ENCODE results near the gene E4F1.
"Not testable (repeated sequence)": the region's sequence is repeated elsewhere in the genome, so short reads cannot be mapped to it uniquely, and the experiment has no call there.

The E4F1 gene

DNA sequence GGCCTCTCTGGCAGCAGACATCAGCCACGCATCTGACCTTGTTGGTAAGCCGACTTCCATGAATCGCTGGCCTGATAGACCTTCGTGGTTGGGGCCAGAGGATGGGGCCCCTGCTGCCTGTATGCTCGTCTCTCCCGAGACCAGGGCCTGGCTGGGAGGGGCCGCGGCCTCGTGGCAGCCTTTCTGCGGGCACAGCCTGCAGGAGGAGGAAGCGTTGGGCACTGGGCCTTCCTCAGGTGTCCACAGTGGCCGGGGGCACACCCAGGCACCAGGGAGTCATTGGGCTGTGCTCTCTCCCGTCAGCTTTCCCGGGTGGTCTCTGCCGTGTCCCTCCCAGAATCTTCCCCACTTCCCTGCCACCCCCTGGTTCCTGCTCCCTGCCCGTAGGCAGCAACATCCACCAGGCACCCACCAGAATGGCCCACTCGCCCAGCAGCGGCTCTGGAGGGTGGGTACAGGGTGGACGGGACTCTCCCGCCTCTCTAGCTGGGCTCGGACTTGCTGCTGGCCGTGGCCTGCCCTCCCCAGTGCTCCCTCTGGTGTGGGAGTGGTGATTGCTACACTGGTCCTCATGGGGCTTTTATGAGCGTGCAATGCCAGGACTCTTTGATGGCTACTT, 6.3 kb downstream of the E4F1 start:
- DNase-seq (ENCODE audit: low read depth in 4 of 4, low spot score in 1 of 4), result no peak

DNA sequence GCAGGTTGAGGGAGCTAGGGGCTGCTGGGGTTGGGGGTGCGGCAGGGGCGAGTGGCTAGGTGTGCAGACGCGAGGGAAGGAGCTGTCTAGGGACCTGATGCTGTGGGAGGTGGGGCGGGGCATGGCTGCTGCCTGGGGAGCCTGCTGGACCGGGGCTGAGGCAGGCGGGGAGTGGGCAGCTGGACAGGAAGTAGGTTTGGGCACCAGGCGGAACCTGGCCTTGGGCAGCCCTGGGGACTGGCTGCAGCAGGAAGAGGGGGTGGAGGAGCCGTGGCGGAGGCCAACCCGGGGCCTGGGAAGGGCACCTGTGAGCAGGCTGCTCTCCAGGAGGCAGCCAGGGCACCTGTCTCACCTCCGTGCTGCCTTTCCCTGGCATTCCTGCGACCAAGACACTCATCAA, 7.0 kb downstream of the E4F1 start:
- DNase-seq (ENCODE audit: low read depth in 4 of 4, low spot score in 1 of 4), result no peak

DNA sequence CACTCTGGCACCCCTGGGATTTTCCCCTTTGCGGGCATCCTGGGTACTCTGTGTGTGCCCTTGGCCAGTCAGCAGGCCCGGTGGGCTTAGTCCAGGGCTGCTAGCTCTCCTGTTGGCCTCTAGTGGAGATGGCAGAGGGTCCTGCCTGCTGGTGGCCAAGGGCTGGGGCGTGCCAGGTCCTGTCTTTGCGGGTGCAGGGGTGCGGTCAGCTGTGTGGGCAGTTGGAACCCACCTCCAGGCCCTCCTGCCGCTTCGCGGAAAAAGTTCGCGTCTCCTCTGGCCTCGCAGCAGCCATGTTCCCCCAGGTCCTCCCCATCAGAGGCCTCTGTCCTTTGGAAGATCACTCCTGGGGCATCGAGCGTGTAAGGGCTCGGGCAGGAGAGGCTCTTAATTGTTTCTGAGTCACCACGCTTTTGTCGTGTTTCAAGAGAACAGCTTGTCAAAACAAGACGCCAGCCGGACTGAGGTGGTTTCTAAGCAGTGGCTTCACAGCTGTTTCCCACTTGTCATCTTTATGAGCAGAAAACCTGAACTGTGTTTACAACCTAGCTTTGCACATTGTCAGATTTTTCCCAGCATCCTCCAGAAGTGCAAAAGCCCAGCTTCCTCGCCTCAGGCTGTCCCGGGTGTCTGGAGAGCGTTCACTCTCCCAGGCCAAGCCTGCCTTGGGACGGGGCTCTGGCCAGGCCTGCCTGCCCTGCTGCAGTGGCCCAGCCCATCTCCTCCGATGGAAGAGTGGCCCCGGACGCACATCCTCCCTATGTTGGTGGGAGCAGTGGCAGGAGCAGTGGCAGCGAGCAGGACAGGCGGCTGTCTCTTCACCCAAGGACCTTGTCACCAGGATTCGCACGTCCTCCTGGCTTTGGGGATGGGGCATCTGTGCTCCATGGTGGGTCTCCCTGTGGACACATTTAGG, 7.9 kb downstream of the E4F1 start:
- DNase-seq (ENCODE audit: low read depth in 4 of 4, low spot score in 1 of 4), result no peak

DNA sequence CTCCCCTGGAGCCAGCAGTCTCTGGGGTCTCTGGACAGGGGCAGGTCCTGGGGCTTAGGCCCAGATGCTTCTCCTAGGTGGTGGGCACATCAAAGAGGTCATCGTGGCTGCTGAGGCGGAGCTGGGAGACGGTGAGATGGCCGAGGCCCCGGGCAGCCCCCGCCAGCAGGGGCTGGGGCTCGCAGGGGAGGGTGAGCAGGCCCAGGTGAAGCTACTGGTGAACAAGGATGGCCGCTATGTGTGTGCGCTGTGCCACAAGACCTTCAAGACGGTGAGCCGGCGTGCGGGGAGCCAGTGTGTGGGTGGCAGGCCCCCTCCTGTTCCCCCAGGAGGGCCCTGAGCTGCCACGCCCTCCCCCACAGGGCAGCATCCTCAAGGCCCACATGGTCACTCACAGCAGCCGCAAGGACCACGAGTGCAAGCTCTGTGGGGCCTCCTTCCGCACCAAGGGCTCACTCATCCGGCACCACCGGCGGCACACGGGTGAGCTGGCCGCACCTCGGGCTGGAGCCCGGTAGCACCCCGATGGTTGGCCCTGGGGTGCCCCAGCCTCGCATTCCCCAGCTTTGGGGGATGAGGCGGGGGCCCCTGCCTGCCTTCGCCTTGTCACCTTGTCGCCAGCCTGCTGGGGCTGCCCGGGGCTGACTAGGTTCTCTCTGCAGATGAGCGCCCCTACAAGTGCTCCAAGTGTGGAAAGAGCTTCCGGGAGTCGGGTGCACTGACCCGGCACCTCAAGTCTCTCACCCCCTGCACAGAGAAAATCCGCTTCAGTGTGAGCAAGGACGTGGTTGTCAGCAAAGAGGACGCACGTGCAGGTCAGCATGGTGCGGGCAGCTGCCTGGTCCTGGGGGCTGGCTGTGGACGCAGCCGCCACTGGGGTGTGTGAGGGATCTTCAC, 9.0 kb downstream of the E4F1 start:
- no peak for DNase-seq (ENCODE audit: low read depth in 4 of 4, low spot score in 1 of 4)

DNA sequence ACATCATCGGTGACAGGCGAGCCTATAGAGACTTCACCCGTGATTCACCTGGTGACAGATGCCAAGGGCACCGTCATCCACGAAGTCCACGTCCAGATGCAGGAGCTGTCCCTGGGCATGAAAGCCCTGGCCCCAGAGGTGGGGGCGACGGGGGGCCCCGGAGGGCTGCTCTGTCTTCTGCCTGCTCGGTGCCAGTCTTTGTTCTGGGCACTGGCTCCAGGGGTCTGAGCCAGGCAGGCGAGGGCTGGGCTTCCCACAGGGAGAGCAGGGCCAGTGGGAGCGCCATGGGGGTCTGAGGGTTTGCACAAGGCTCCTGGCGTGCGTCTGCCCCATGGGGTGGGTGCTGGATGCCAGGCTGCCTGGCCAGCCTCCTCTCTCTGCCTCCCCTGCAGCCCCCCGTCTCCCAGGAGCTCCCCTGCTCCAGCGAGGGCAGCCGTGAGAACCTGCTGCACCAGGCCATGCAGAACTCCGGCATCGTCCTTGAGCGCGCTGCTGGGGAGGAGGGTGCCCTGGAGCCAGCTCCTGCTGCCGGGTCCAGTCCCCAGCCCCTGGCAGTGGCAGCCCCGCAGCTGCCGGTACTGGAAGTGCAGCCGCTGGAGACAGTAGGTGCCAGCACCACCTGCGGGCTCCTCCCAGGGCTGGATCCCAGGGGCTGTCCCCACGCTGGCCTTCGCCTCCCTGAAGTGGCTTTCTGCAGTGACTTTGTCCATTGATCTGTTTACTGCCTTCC, 9.8 kb downstream of the E4F1 start:
- DNase-seq (ENCODE audit: low read depth in 4 of 4, low spot score in 1 of 4), result no peak

DNA sequence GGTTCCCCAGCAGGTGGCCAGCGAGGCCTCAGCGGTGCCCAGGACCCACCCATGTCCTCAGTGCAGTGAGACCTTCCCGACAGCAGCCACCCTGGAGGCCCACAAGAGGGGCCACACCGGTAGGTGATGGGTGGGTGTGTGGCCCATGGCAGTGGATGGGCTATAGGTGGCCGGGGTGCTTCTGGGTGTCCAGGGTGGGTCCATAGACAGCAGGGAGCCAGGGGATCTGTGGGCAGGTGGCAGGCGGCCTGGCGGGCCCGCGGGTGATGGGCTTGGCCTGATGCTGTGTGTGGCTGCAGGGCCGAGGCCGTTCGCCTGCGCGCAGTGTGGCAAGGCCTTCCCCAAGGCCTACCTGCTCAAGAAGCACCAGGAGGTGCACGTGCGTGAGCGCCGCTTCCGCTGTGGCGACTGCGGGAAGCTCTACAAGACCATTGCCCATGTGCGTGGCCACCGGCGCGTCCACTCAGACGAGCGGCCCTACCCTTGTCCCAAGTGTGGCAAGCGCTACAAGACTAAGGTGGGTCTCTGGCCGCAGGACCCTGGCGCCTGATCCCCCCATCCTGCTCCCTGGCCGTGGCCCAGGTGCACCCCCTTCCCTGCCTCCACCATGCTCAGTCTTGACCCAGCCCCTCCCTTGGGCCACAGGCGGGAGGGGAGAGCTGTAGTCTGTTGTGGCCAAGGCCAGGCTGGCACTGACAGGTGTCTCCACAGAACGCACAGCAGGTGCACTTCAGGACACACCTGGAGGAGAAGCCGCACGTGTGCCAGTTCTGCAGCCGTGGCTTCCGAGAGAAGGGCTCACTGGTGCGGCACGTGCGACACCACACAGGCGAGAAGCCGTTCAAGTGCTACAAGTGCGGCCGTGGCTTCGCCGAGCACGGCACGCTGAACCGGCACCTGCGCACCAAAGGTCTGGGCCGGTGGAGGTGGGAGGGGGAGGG, 10.8 kb downstream of the E4F1 start:
- DNase-seq (ENCODE audit: low read depth in 4 of 4, low spot score in 1 of 4), result no peak

DNA sequence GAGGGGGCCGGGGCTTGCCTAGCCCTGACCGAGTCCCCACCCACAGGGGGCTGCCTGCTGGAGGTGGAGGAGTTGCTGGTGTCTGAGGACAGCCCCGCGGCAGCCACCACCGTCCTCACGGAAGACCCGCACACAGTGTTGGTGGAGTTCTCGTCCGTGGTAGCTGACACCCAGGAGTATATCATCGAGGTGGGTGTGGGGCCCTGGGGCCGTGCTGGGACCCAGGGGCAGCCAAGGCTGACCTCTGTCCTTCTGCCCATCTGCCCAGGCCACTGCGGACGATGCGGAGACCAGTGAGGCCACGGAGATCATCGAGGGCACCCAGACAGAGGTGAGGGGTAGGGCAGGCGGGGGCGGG, 11.4 kb downstream of the E4F1 start:
- no peak for DNase-seq (ENCODE audit: low read depth in 4 of 4, low spot score in 1 of 4)

DNA sequence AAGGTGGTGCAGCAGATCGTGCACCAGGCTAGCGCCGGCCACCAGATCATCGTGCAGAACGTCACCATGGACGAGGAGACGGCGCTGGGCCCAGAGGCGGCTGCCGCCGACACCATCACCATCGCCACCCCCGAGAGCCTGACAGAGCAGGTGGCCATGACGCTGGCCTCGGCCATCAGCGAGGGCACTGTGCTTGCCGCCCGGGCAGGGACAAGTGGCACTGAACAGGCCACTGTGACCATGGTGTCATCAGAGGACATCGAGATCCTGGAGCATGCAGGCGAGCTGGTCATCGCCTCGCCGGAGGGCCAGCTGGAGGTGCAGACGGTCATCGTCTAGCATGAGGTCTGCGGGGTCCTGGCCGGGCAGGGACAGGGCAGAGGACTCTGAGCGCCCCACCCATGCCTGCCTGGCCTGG, 11.9 kb downstream of the E4F1 start:
- no peak for DNase-seq (ENCODE audit: low read depth in 4 of 4, low spot score in 1 of 4)

DNA sequence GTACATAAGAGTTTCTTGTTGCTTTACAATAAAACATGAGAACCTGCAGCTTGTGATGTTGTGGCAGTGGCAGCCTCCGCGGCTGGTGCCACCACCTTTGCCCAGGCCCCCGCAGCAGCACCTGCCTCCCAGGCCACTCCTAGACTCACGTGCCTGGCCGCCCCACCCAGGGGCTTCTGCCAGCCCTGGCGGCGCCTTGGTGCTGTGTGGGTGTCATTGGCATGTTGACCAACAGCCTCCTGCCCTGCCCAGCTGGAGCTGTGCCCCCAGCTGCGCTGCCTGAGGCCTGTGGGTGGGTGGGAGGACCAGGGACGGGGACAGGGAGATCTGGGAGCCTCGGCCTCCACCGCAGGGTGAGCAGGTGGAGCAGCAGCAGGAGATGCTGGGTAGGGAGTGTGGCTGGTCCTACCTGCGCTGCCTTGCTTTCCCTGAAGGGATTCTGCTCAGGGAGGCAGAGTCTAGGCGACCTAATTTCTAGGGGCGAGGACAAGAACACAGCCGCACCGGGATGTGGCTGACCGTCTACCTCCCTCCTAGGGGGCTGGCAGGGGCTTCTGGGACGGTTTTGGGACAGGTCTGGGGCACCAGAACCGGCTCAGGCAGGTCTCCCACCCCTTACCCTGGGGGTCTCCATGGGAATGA, 12.4 kb downstream of the E4F1 start:
- DNase-seq (ENCODE audit: low read depth in 4 of 4, low spot score in 1 of 4), result no peak

DNA sequence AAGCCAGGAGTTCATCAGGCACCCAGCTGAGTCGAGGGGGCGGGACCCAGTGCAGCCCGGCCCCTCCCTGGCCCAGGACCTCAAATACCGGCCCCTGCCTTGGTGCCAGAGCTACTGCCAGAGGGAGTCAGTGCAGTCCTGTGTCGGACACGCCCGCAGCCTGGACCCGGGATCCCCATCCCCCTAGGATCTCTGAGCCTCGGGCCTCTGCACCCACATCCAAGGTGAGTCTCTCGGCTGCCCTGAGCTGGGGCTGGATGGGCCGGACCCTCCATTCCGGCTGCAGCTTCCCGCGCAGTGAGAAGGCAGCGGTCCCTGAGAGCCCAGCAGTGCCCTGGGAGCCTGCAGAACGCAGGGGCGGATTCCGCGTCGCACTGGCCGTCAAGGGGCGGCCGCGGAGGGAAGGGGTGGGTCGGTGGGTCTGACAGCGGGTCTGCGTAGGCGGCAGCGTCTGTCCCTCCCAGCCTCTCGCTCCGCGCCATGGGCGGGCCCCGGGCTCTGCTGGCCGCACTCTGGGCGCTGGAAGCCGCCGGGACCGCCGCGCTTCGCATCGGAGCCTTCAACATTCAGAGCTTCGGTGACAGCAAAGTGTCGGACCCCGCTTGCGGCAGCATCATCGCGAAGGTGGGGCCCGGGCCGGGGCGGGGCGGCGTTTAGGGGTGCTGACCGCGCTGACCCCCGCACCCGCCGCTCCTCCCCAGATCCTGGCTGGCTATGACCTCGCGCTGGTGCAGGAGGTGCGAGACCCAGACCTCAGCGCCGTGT, 13.1 kb downstream of the E4F1 start, which contains the start of gene DNASE1L2:
DNASE1L2 (plus strand) TSS at position 108 of the 765 bp plus-strand sequence; CDS start at position 481, 373 bp downstream.
- DNase-seq (ENCODE audit: low read depth in 4 of 4, low spot score in 1 of 4), result no peak

DNA sequence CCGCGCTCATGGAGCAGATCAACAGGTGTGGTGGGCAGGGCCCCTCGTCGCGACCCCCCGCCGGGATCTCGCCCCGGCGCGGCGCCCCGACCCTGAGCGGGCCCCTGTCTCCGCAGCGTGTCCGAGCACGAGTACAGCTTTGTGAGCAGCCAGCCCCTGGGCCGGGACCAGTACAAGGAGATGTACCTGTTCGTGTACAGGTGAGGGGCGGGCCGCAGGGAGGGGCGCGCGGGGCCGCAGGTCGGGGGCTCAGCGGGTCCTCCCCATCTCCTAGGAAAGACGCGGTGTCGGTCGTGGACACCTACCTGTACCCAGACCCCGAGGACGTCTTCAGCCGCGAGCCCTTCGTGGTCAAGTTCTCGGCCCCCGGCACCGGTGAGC, 13.7 kb downstream of the E4F1 start:
- no peak for DNase-seq (ENCODE audit: low read depth in 4 of 4, low spot score in 1 of 4)

DNA sequence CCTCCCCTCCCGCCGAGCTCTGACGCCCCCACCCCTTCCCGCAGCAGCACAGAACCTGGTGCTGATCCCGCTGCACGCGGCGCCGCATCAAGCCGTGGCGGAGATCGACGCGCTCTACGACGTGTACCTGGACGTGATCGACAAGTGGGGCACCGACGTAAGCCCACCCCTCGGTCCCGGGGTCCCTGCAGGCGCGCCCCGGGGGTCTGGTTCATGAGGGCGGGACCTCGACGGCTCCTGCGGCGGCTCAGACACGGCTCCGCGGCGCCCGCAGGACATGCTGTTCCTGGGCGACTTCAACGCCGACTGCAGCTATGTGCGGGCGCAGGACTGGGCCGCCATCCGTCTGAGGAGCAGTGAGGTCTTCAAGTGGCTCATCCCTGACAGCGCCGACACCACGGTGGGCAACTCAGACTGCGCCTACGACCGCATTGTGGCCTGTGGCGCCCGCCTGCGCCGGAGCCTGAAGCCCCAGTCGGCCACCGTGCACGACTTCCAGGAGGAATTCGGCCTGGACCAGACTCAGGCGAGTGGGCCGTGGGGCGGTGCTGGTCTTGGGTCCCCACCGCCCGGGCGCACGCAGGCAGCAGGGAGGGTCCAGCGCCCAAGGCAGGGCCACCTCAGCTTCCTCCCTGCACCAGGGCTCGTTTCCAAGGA, 14.2 kb downstream of the E4F1 start:
- DNase-seq (ENCODE audit: low read depth in 4 of 4, low spot score in 1 of 4), result no peak

DNA sequence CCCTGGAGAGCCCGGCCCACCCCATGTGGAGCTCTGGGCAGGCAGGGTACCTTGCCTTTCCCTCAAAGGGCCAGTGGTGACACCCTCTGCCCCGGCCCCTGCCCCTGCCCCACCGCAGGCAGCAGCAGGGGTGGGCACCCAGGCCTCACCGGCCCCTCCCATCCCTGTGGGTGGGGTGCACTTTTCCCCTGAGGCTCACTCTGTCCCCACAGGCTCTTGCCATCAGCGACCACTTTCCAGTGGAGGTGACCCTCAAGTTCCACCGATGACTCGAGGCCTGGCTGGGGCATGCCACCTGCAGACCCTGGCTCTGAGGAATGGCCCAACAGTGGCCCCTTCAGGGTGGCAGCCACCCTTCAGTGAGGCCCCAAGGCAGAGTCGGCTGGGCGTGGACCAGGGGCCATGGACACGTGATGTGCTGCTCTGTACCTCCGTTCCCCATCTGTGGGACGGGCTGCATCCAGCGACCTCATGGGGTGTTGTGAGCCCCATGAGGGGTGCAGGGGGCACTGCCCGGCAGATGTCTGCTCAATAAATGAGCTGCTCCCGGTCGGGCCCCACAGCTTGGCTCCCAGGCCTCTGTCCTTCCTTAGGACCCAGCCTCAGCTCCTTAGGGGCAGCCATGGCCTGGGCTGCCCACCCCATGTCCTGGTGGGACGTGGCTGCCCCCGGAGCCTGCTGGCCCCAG, 14.9 kb downstream of the E4F1 start:
- DNase-seq (ENCODE audit: low read depth in 4 of 4, low spot score in 1 of 4), result no peak

DNA sequence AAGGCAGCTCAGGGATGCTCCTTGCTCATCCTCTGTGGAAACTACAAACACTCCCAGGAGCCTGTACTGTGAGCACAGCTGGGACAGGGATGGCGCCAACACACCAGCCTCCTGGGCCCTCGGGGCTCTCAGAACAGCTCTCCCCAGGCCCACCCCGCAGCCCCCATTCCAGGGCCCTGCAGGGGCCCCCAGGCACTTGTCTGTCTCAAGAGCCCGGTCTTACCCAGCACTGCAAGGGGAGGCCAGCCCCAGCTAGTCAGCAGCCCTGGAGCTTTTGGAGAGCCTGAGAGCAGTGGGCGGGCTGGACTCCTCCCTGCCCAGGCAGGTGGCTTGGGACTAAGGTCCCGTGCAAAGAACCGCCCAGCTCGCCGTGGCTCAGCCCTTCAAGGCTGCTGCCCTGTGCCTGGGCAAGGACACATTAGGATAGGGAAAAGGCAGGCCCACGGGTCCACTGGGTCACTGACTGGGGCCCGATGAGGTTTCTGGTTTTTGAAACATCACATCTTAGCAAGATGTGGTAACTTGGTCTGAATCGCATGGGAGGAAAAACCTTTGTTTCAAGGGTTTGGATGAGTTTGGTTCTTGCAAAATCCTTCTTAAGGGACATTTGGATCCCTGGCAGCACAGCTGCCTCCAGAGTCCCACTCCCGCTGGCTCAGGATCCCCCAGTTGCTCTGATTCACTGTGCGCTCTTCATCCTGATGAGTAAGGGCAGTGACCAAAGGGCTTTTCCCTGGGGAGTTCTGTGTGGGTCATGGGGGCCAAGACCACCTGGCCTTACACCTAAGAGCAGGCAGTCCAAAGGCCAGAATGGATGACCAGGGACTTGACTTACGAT, 15.7 kb downstream of the E4F1 start:
- DNase-seq (ENCODE audit: low read depth in 4 of 4, low spot score in 1 of 4), result no peak

DNA sequence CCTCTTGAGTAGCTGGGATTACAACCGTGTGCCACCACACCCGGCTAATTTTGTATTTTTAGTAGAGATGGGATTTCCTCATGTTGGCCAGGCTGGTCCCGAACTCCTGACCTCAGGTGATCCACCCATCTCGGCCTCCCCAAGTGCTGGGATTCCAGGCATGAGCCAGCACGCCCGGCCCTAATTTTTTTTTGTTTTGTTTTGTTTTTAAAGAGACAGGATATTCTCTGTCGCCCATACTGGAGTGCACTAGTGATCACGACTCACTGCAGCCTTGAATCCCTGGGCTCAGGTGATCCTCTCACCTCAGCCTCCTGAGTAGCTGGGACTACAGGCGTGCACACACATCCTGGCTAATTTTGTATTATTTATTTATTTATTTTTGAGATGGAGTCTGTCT, 16.9 kb downstream of the E4F1 start:
- DNase-seq (ENCODE audit: low read depth in 4 of 4, low spot score in 1 of 4), result not testable (repeated sequence)

DNA sequence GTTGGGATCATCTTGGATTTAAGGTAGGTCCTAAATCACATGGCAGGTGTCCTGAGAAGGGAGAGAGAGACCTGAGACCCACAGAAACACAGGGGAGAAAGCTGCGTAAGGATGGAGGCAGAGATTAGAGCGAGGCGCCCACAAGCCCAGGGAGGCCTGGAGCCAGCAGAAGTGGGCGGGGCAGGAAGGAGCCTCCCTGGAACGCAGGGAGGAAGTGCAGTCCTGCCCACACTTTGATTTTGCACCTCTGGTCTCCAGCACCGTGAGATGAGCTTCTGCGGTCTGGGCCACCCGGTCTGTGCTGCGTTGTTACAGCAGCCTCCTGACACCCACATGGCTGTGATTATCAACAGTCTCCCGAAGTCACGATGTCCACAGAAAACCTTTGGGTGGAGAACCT, 19.2 kb downstream of the E4F1 start:
- no peak for DNase-seq (ENCODE audit: low read depth in 4 of 4, low spot score in 1 of 4)
